ENCODE measurements around the gene ANTXR1. TPM values are rescaled to one million over a fixed set of nuclear protein-coding genes. Genes with fewer than 3 reads are reported as not detected.

Gene ANTXR1
- total and polyA plus RNA-seq, 9 of the 15 experiments (the other 6 are each of a cell fraction or from before 2014, with no cell fraction given) = 0.07 to 1.00 (median 0.54) TPM

DNA sequence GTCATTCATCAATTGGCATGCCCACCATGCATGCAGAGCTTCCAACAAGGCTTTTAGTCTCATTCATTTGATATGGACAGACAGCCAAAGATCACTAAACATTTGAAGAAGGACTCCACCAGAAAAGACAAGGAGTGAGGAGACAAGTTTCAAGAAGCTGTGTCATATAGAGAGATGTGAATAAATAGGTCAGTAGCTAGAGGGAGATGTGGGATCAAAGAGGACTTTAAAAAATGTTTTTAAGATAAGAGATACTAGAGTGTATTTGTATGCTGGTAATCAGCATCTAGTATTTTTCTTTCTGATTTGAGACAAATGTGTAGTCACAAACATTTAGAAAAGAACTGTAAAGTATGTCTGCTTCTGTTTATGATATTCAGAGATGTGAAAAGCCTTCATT, 48.5 kb downstream of the ANTXR1 start:
- CTCF ChIA-PET (ENCODE audit: low intra/inter-chr PET ratio) = no interaction called here
- no peak for FAIRE-seq
- no TSS peak for BruUV-seq (replicated peaks)
- TF ChIP-seq, protein P1, sequence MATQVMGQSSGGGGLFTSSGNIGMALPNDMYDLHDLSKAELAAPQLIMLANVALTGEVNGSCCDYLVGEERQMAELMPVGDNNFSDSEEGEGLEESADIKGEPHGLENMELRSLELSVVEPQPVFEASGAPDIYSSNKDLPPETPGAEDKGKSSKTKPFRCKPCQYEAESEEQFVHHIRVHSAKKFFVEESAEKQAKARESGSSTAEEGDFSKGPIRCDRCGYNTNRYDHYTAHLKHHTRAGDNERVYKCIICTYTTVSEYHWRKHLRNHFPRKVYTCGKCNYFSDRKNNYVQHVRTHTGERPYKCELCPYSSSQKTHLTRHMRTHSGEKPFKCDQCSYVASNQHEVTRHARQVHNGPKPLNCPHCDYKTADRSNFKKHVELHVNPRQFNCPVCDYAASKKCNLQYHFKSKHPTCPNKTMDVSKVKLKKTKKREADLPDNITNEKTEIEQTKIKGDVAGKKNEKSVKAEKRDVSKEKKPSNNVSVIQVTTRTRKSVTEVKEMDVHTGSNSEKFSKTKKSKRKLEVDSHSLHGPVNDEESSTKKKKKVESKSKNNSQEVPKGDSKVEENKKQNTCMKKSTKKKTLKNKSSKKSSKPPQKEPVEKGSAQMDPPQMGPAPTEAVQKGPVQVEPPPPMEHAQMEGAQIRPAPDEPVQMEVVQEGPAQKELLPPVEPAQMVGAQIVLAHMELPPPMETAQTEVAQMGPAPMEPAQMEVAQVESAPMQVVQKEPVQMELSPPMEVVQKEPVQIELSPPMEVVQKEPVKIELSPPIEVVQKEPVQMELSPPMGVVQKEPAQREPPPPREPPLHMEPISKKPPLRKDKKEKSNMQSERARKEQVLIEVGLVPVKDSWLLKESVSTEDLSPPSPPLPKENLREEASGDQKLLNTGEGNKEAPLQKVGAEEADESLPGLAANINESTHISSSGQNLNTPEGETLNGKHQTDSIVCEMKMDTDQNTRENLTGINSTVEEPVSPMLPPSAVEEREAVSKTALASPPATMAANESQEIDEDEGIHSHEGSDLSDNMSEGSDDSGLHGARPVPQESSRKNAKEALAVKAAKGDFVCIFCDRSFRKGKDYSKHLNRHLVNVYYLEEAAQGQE (IDR thresholded peaks at IDR 0.05; ENCODE audit: borderline replicate concordance) = no peak
- TF ChIP-seq, protein P1 (CRISPR knock-in tag; IDR thresholded peaks at IDR 0.05; ENCODE audit: low read depth) = no peak
- TF ChIP-seq, protein P2, sequence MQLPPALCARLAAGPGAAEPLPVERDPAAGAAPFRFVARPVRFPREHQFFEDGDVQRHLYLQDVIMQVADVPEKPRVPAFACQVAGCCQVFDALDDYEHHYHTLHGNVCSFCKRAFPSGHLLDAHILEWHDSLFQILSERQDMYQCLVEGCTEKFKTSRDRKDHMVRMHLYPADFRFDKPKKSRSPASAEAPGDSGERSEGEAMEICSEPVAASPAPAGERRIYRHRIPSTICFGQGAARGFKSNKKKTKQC (CRISPR knock-in tag; IDR thresholded peaks at IDR 0.05) = no peak
- TF ChIP-seq, protein P3, sequence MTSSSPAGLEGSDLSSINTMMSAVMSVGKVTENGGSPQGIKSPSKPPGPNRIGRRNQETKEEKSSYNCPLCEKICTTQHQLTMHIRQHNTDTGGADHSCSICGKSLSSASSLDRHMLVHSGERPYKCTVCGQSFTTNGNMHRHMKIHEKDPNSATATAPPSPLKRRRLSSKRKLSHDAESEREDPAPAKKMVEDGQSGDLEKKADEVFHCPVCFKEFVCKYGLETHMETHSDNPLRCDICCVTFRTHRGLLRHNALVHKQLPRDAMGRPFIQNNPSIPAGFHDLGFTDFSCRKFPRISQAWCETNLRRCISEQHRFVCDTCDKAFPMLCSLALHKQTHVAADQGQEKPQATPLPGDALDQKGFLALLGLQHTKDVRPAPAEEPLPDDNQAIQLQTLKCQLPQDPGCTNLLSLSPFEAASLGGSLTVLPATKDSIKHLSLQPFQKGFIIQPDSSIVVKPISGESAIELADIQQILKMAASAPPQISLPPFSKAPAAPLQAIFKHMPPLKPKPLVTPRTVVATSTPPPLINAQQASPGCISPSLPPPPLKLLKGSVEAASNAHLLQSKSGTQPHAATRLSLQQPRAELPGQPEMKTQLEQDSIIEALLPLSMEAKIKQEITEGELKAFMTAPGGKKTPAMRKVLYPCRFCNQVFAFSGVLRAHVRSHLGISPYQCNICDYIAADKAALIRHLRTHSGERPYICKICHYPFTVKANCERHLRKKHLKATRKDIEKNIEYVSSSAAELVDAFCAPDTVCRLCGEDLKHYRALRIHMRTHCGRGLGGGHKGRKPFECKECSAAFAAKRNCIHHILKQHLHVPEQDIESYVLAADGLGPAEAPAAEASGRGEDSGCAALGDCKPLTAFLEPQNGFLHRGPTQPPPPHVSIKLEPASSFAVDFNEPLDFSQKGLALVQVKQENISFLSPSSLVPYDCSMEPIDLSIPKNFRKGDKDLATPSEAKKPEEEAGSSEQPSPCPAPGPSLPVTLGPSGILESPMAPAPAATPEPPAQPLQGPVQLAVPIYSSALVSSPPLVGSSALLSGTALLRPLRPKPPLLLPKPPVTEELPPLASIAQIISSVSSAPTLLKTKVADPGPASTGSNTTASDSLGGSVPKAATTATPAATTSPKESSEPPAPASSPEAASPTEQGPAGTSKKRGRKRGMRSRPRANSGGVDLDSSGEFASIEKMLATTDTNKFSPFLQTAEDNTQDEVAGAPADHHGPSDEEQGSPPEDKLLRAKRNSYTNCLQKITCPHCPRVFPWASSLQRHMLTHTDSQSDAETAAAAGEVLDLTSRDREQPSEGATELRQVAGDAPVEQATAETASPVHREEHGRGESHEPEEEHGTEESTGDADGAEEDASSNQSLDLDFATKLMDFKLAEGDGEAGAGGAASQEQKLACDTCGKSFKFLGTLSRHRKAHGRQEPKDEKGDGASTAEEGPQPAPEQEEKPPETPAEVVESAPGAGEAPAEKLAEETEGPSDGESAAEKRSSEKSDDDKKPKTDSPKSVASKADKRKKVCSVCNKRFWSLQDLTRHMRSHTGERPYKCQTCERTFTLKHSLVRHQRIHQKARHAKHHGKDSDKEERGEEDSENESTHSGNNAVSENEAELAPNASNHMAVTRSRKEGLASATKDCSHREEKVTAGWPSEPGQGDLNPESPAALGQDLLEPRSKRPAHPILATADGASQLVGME (CRISPR knock-in tag; IDR thresholded peaks at IDR 0.05) = no peak
- TF ChIP-seq IFI16 (CRISPR knock-in tag; IDR thresholded peaks at IDR 0.05) (no peak), CREBBP (IDR thresholded peaks at IDR 0.05; ENCODE audit: low read depth, low read length) (no peak), RCOR1 (IDR thresholded peaks at IDR 0.05; ENCODE audit: borderline replicate concordance in 1 of 2, low read depth in 2 of 2, low read length in 2 of 2) (no peak), ZNF165 (CRISPR knock-in tag; IDR thresholded peaks at IDR 0.05; ENCODE audit: borderline replicate concordance) (no peak), KDM4B (IDR thresholded peaks at IDR 0.05; ENCODE audit: borderline replicate concordance in 2 of 2, low read depth in 1 of 2) (no peak)

More for the DNA sequence above, 48.5 kb downstream of the ANTXR1 start:
- no peak overlapping the region for H3K27ac ChIP-seq (ENCODE audit: extremely low read depth, low read depth, low read length)
- ATAC-seq = no peak
- DNase-seq (ENCODE audit: extremely low read depth in 1 of 4, low spot score in 3 of 4) = no peak
- no peaks in the 10 kb centered on the region for H3K4me1 ChIP-seq (replicated peaks in 1 of 2; ENCODE audit: control insufficient read depth in 2 of 2, insufficient read depth in 2 of 2, low read length in 2 of 2)
- H3K4me2 ChIP-seq (ENCODE audit: insufficient read depth, low read length) = no peak overlapping the region
- H3K9ac ChIP-seq (ENCODE audit: insufficient read depth in 1 of 2, low read depth in 2 of 2, low read length in 2 of 2) = no peak overlapping the region
- POLR2A ChIA-PET = interaction anchor here (1.1 kb wide), 1 partner anchor 16 kb away, joined by 4 read pairs; no protein-coding TSS in a partner anchor
- no peaks in the 10 kb centered on the region for H3K9me3 ChIP-seq (replicated peaks; ENCODE audit: control insufficient read depth, insufficient read depth, low read depth, low read length)
- no peak overlapping the region for H2AFZ ChIP-seq (ENCODE audit: low read depth, low read length)
- no peaks in the 10 kb centered on the region for H3K79me2 ChIP-seq (ENCODE audit: control insufficient read depth, insufficient read depth, low read length)
- no peaks in the 10 kb centered on the region for H3K36me3 ChIP-seq (ENCODE audit: control insufficient read depth, insufficient read depth, low read length)
- H4K20me1 ChIP-seq (replicated peaks; ENCODE audit: control insufficient read depth, insufficient read depth, low read length) = no peaks in the 10 kb centered on the region
- no peaks in the 10 kb centered on the region for H3K9me1 ChIP-seq (ENCODE audit: control insufficient read depth, insufficient read depth, low read length)
- no peak overlapping the region for H3K4me3 ChIP-seq
- no peaks in the 10 kb centered on the region for H3K27me3 ChIP-seq (ENCODE audit: control insufficient read depth in 2 of 2, insufficient read depth in 2 of 2, low read length in 2 of 2)
- intact Hi-C loops (cut with micrococcal nuclease) (no loop called here), in situ Hi-C loops (cut with MboI) (no loop called here)
